GM21529 (cell line): Measurements from ENCODE around the gene CHERP.
"Not testable (repeated sequence)": the region's sequence is repeated elsewhere in the genome, so short reads cannot be mapped to it uniquely, and the experiment has no call there.

Experiments
- ATAC-seq: cut with Tn5 transposase; IDR thresholded peaks from one replicate; pipeline ENCODE4 v1.9.1; 2021; ENCODE audit not compliant: unreplicated experiment

Gene CHERP

DNA sequence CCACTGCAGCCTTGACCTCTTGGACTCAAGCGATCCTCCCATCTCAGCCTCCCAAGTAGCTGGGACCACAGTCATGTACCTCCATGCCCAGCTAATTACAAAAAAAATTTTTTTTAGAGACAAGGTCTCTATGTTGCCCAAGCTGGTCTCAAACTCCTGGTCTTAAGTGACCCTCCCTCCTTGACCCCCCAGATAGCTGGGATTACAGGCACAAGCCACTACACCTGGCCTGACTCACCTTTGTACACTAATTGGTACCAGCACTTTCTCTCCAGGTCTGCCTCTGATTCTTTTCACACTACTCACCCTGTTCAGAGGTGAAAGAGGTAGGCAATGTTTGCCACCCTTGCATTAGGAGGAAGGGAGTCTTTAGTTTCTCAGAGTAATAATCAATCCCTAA is 64.9 kb downstream of the CHERP start:
- no peak for ATAC-seq

DNA sequence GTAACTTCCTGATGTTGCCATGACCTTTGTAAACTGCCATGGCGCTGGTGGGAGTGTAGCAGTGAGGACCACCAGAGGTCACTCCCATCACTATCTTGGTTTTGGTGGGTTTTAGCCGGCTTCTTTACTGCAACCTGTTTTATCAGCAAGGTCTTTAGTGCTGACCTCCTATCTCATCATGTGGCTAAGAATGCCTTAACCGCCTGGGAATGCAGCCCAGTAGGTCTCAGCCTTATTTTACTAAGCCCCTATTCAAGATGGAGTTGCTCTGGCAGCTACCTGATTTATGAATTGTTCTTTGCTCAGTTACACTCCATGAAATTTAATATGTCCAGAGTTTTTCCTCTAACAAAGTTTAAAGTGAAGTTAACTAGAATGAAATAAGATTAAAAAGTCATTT is 65.8 kb downstream of the CHERP start:
- ATAC-seq = no peak

DNA sequence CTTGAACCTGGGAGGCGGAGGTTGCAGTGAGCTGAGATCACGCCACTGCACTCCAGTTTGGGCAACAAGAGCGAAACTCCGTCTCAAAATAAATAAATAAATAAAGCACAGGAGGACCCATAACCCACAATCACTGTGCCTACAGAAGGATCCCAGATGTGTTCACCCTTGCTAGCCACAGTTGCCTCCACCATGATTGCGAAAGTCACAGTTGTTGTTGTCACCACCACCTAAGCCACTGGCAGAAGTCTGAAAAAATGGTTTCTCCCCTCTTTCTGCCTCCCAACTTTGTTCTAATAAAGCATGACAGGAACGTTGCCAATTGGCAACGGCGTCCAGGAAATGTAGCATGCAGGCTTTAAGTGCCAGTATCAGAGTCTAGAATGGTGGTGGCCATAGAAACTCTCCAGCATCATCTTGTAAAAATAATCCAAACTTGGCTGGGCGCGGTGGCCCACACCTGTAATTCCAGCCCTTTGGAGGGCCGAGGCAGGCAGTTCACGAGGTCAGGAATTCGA is 68.3 kb downstream of the CHERP start:
- no peak for ATAC-seq

DNA sequence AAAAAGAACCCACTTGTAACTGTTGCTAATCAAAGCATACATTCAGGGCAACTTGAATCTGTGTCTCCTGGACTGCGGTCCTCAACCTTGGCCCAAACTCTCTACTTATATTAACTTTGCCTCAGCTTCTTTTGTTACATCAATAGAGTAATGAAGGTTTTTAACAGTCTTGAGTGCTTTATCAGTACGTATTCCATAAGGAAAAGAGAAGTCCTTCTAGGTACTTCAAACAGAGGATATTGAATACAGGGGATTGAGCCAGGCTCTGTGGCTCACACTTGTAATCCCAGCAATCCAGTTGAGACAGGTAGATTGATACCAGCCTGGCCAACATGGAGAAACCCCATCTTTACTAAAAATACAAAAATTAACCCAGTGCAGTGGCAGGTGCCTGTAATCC is 69.2 kb downstream of the CHERP start:
- ATAC-seq = no peak

DNA sequence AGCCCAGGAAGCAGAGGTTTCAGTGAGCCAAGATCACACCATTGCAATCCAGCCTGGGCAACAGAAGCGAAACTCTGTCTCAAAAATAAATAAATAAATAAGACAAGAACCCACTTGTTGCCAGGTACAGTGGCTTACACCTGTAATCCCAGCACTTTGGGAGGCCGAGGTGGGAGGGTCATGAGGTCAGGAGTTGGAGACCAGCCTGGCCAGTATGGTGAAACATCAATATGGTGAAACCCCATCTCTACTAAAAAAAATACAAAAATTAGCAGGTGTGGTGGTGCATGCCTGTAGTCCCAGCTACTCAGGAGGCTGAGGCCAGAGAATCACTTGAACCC is 69.7 kb downstream of the CHERP start:
- ATAC-seq = not testable (repeated sequence)

DNA sequence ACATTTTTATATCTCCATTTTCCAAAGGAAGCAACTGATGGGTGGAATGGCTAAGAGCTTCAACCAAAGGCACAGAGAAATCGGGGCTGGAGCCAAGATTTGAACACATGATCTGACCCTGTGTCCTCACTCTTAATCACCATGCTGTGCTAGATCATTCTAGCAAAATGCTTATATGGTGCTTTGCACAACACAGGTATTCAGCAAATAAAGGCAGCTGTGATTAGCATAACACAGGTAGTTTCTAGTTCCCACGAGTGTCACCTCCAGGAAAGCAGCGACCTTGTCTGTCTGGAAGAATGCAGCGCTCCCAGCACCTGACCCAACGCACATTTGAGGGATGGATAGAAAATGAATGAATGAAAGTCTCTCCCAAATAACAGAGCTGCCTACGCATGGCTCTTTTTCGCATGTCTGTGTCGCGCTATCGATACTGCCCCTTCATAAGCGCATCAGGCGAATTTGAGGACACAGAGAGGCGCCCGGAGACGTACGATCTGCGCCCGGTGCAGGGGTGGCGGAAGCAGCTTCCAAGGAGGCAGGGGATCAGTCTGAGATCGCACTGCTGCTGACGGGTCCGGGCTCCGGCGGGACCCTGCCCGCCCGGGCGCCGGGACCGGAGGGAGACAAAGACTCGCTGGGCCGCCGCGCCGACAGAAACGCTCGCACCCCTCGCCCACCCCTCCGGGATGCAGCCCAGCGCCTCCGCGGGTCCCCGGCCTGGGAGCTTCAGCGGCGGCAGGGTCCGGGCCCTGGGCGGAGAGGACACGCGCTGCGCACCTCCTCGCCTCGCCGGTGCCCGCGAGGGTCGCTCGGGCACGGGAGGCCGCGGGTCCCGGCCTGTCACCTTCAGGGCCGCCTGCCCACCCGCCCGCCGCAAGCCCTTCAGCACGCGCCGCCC is 71.1 kb downstream of the CHERP start:
- ATAC-seq = peak; percentile 26

DNA sequence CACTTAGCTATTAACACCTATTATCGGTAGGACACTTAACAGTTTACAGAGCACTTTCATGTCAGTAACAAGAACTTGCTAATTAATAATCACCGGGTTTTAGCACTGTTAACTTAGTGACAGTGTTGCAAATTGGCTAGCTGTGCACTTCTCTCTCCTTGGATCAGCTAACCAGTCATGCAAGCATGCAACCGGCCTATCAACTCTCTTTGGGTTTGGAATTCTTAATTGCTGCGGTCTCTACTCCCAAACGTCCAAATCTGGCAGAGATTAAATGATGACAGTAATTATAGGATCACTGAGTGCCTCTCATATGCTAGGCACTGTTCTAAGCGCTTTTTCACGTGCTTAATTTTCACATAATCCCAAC is 71.7 kb downstream of the CHERP start:
- no peak for ATAC-seq
